ENCODE results near the gene C15orf40.
"Not testable (repeated sequence)": the region's sequence is repeated elsewhere in the genome, so short reads cannot be mapped to it uniquely, and the experiment has no call there.

The C15orf40 gene

GRCh38 chr15:82952158-82953081 lies 59.0 kb downstream of the C15orf40 start, which contains the start of gene HOMER2:
Gene HOMER2, minus strand, starts transcription at chr15:82952720. Its CDS starts 185 bp downstream, at chr15:82952535.
- peak; percentile 94 for DNase-seq (ENCODE audit: low spot score)

- no peak for DNase-seq (ENCODE audit: low spot score)
These were observed 59.8 kb downstream of the C15orf40 start for GRCh38 chr15:82951472-82952157.

GRCh38 chr15:82950746-82951370 lies 60.6 kb downstream of the C15orf40 start:
- DNase-seq (ENCODE audit: low spot score) = no peak

GRCh38 chr15:82950295-82950694 lies 61.1 kb downstream of the C15orf40 start:
- no peak for DNase-seq (ENCODE audit: low spot score)

GRCh38 chr15:82946155-82946701 lies 65.2 kb downstream of the C15orf40 start:
- no peak for DNase-seq (ENCODE audit: low spot score)

GRCh38 chr15:82945326-82945725 lies 66.1 kb downstream of the C15orf40 start:
- no peak for DNase-seq (ENCODE audit: low spot score)

- DNase-seq (ENCODE audit: low spot score) = no peak
These were observed 66.6 kb downstream of the C15orf40 start for GRCh38 chr15:82944821-82945220.

GRCh38 chr15:82944056-82944455 lies 67.4 kb downstream of the C15orf40 start:
- DNase-seq (ENCODE audit: low spot score) = no peak

- no peak for DNase-seq (ENCODE audit: low spot score)
These were observed 68.3 kb downstream of the C15orf40 start for GRCh38 chr15:82943176-82943575.

- DNase-seq (ENCODE audit: low spot score) = no peak
These were observed 68.7 kb downstream of the C15orf40 start for GRCh38 chr15:82942691-82943090.

- DNase-seq (ENCODE audit: low spot score) = not testable (repeated sequence)
These were observed 71.8 kb downstream of the C15orf40 start for GRCh38 chr15:82939678-82940077.
